ENCODE measurements around the gene SV2B. TPM values are rescaled to one million over a fixed set of nuclear protein-coding genes. Genes with fewer than 3 reads are reported as not detected.

Gene SV2B
- total RNA-seq, 1 experiment from 2014 or later, result not detected

DNA sequence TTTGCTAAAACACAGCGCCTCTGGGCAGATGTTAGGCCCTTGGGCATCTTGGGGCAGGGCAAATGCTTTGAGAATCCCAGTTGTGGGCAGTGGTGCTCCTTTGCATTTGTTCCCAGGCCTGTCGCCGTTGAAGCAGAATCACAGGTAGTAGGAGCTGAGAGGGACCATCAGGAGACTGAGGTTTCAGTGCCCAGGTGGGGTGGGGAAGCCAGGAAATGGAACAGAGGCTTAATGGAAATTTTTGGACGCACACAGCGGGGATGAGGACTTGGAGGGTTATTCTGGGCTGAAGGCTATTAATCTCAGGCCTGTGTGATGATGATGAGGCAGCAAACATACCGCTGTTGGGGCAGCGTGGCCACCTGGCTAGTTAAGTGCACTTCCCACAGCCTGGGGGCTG, 99.5 kb downstream of the SV2B start:
- Histone ChIP-seq H3K9me3 (ENCODE audit: control insufficient read depth in 1 of 2, insufficient read depth in 1 of 2, low read depth in 1 of 2, low read length in 2 of 2) (no peaks in the 10 kb centered on the region), H3K9ac (ENCODE audit: low read length) (no peak overlapping the region), H4K20me1 (ENCODE audit: insufficient read depth) (no peaks in the 10 kb centered on the region), H3K4me3 (replicated peaks in 1 of 2; ENCODE audit: low read depth in 1 of 2, low read length in 2 of 2) (no peak overlapping the region), H3K79me2 (ENCODE audit: insufficient read depth, low read length) (no peaks in the 10 kb centered on the region), H3K27me3 (ENCODE audit: insufficient read depth, low read length) (peaks cover 37% of the 10 kb centered on the region), H3K9me2 (ENCODE audit: insufficient read depth) (no peaks in the 10 kb centered on the region), H2AFZ (ENCODE audit: low read depth, low read length, poor library complexity, severe bottlenecking) (no peak overlapping the region), H3K27ac (ENCODE audit: low read depth, low read length) (no peak overlapping the region), H3K4me1 (ENCODE audit: control insufficient read depth in 1 of 2, insufficient read depth in 2 of 2, low read length in 2 of 2) (no peaks in the 10 kb centered on the region), H3K4me2 (ENCODE audit: low read length) (no peak overlapping the region), H3K36me3 (ENCODE audit: control insufficient read depth in 1 of 2, insufficient read depth in 2 of 2, low read length in 2 of 2) (no peaks in the 10 kb centered on the region)
- ATAC-seq (no peak), DNase-seq (ENCODE audit: low read depth, low spot score) (no peak)
- ChIA-PET RAD21 (ENCODE audit: low non-redundant PET in 1 of 2, low total read pairs in 2 of 2, uncharacterized antibody in 2 of 2, unreplicated experiment in 2 of 2) (no interaction called here), CTCF (no interaction called here), POLR2A (no interaction called here)
- TF ChIP-seq CBX3 (IDR thresholded peaks at IDR 0.05; ENCODE audit: low read depth), result no peak
- no peak for TF ChIP-seq TCF7L2 (IDR thresholded peaks at IDR 0.05; ENCODE audit: borderline replicate concordance, extremely low read depth, insufficient read depth, insufficient read length)
- TF ChIP-seq EZH2phosphoT487 (IDR thresholded peaks at IDR 0.05; ENCODE audit: borderline replicate concordance), result no peak
- TF ChIP-seq, protein P1, sequence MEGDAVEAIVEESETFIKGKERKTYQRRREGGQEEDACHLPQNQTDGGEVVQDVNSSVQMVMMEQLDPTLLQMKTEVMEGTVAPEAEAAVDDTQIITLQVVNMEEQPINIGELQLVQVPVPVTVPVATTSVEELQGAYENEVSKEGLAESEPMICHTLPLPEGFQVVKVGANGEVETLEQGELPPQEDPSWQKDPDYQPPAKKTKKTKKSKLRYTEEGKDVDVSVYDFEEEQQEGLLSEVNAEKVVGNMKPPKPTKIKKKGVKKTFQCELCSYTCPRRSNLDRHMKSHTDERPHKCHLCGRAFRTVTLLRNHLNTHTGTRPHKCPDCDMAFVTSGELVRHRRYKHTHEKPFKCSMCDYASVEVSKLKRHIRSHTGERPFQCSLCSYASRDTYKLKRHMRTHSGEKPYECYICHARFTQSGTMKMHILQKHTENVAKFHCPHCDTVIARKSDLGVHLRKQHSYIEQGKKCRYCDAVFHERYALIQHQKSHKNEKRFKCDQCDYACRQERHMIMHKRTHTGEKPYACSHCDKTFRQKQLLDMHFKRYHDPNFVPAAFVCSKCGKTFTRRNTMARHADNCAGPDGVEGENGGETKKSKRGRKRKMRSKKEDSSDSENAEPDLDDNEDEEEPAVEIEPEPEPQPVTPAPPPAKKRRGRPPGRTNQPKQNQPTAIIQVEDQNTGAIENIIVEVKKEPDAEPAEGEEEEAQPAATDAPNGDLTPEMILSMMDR (IDR thresholded peaks at IDR 0.05 in 2 of 3, conservative IDR thresholded peaks at IDR 0.05 in 1 of 3; ENCODE audit: borderline replicate concordance in 1 of 3, insufficient read depth in 1 of 3, low read depth in 2 of 3, low read length in 2 of 3), result no peak
- no peak for TF ChIP-seq FOSL1 (IDR thresholded peaks at IDR 0.05; ENCODE audit: low read depth)
- TF ChIP-seq CEBPB (IDR thresholded peaks at IDR 0.05; ENCODE audit: low read depth), result no peak
- TF ChIP-seq POLR2A (IDR thresholded peaks at IDR 0.05; ENCODE audit: borderline replicate concordance, extremely low read depth, insufficient read depth, insufficient read length), result no peak
- TF ChIP-seq ZFX (IDR thresholded peaks at IDR 0.05), result no peak
- TF ChIP-seq ZNF274 (IDR thresholded peaks at IDR 0.05; ENCODE audit: low read depth, low read length), result no peak
- TF ChIP-seq, protein P2, sequence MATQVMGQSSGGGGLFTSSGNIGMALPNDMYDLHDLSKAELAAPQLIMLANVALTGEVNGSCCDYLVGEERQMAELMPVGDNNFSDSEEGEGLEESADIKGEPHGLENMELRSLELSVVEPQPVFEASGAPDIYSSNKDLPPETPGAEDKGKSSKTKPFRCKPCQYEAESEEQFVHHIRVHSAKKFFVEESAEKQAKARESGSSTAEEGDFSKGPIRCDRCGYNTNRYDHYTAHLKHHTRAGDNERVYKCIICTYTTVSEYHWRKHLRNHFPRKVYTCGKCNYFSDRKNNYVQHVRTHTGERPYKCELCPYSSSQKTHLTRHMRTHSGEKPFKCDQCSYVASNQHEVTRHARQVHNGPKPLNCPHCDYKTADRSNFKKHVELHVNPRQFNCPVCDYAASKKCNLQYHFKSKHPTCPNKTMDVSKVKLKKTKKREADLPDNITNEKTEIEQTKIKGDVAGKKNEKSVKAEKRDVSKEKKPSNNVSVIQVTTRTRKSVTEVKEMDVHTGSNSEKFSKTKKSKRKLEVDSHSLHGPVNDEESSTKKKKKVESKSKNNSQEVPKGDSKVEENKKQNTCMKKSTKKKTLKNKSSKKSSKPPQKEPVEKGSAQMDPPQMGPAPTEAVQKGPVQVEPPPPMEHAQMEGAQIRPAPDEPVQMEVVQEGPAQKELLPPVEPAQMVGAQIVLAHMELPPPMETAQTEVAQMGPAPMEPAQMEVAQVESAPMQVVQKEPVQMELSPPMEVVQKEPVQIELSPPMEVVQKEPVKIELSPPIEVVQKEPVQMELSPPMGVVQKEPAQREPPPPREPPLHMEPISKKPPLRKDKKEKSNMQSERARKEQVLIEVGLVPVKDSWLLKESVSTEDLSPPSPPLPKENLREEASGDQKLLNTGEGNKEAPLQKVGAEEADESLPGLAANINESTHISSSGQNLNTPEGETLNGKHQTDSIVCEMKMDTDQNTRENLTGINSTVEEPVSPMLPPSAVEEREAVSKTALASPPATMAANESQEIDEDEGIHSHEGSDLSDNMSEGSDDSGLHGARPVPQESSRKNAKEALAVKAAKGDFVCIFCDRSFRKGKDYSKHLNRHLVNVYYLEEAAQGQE (IDR thresholded peaks at IDR 0.05; ENCODE audit: low read depth), result no peak
- no peak for TF ChIP-seq SIN3A (IDR thresholded peaks at IDR 0.05; ENCODE audit: low read depth)
- TF ChIP-seq, protein P3, sequence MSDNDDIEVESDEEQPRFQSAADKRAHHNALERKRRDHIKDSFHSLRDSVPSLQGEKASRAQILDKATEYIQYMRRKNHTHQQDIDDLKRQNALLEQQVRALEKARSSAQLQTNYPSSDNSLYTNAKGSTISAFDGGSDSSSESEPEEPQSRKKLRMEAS (IDR thresholded peaks at IDR 0.05), result no peak
- TF ChIP-seq, protein P4, sequence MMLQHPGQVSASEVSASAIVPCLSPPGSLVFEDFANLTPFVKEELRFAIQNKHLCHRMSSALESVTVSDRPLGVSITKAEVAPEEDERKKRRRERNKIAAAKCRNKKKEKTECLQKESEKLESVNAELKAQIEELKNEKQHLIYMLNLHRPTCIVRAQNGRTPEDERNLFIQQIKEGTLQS (IDR thresholded peaks at IDR 0.05), result no peak
- TF ChIP-seq, protein P5, sequence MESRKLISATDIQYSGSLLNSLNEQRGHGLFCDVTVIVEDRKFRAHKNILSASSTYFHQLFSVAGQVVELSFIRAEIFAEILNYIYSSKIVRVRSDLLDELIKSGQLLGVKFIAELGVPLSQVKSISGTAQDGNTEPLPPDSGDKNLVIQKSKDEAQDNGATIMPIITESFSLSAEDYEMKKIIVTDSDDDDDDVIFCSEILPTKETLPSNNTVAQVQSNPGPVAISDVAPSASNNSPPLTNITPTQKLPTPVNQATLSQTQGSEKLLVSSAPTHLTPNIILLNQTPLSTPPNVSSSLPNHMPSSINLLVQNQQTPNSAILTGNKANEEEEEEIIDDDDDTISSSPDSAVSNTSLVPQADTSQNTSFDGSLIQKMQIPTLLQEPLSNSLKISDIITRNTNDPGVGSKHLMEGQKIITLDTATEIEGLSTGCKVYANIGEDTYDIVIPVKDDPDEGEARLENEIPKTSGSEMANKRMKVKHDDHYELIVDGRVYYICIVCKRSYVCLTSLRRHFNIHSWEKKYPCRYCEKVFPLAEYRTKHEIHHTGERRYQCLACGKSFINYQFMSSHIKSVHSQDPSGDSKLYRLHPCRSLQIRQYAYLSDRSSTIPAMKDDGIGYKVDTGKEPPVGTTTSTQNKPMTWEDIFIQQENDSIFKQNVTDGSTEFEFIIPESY (IDR thresholded peaks at IDR 0.05; ENCODE audit: extremely low read depth, insufficient replicate concordance, low read length), result no peak
- no peak for TF ChIP-seq EGR1 (IDR thresholded peaks at IDR 0.05; ENCODE audit: low read depth)
- no peak for TF ChIP-seq RAD21 (IDR thresholded peaks at IDR 0.05; ENCODE audit: low read depth)
- TF ChIP-seq POLR2AphosphoS5 (IDR thresholded peaks at IDR 0.05; ENCODE audit: low read depth, low read length), result no peak
- no peak for TF ChIP-seq EZH2 (IDR thresholded peaks at IDR 0.05)
- no peak for TF ChIP-seq ELF1 (IDR thresholded peaks at IDR 0.05; ENCODE audit: borderline replicate concordance, low read depth)
- no peak for TF ChIP-seq SRF (IDR thresholded peaks at IDR 0.05; ENCODE audit: low read depth)
- intact Hi-C loops (cut with micrococcal nuclease), result no loop called here
- BruUV-seq (replicated peaks), result no TSS peak
